H1 (cell line): ENCODE data around the gene FAM136A. TPM values are rescaled to one million over a fixed set of nuclear protein-coding genes. Genes with fewer than 3 reads are reported as not detected.

ENCODE experiments used
- CTCF ChIA-PET: fragments of 300-600 bp; sonication (Branson Sonifier 250); formaldehyde crosslinking; loops from one replicate; lab custom pipeline; 2021; ENCODE audit not compliant: partially characterized antibody; lab: Charles Lee
- POLR2A ChIA-PET: fragments of 300-600 bp; sonication (Branson Sonifier 250); formaldehyde crosslinking; loops from one replicate; lab custom pipeline; 2021; ENCODE audit warnings: inconsistent platforms; ENCODE audit not compliant: partially characterized antibody; lab: Charles Lee
- DNase-seq, 2 experiments: peaks; one replicate each; pipeline versions ENCODE4 v3.0.0 to v3.0.0-alpha.2; 2010 to 2022; ENCODE audit warnings: low spot score in 2 of 2, low read depth in 1 of 2, mixed read lengths in 1 of 2
- FAIRE-seq: peaks from 2 replicates; lab custom pipeline; 2011; peaks lifted over from hg19 to GRCh38; lab: Jason Lieb, UNC
- H2AFZ ChIP-seq: 2 replicates; pipeline ENCODE4 v1.8.1; 2012; ENCODE audit warnings: low read length, inconsistent platforms
- H2AK5ac ChIP-seq: 2 replicates; pipeline ENCODE4 v1.6.1; 2013; ENCODE audit warnings: low read depth, low read length
- H2BK120ac ChIP-seq: replicated peaks from 2 replicates; pipeline ENCODE3; 2013; ENCODE audit warnings: low read depth, low read length, inconsistent platforms
- H2BK12ac ChIP-seq: 2 replicates; pipeline ENCODE4 v1.6.1; 2013; ENCODE audit warnings: low read depth, low read length
- H2BK15ac ChIP-seq: 2 replicates; pipeline ENCODE4 v1.6.1; 2013; ENCODE audit warnings: low read length
- H2BK20ac ChIP-seq: 2 replicates; pipeline ENCODE4 v1.6.1; 2013; ENCODE audit warnings: low read length
- H2BK5ac ChIP-seq: 2 replicates; pipeline ENCODE4 v1.6.1; 2013; ENCODE audit warnings: low read depth, low read length
- H3K14ac ChIP-seq: 2 replicates; pipeline ENCODE4 v1.6.1; 2013; ENCODE audit warnings: inconsistent platforms; ENCODE audit not compliant: insufficient read length
- H3K18ac ChIP-seq: 2 replicates; pipeline ENCODE4 v1.6.1; 2013; ENCODE audit warnings: low read length; ENCODE audit errors: extremely low read depth
- H3K23ac ChIP-seq: 2 replicates; pipeline ENCODE4 v1.6.1; 2013; ENCODE audit warnings: inconsistent platforms; ENCODE audit not compliant: insufficient read length
- H3K23me2 ChIP-seq: 2 replicates; pipeline ENCODE4 v1.6.1; 2013; ENCODE audit warnings: low read depth, low read length
- H3K27ac ChIP-seq: 2 replicates; pipeline ENCODE4 v1.6.1; 2011; ENCODE audit warnings: low read depth, low read length, inconsistent platforms
- H3K27me3 ChIP-seq, 4 experiments: replicated peaks in 1 of 4; 1 replicate in 1 of 4; 2 replicates in 3 of 4; pipeline versions ENCODE4 v1.6.1 to v1.8.1; 2011 to 2013; ENCODE audit warnings: low read length in 3 of 4, mild to moderate bottlenecking in 3 of 4, inconsistent platforms in 2 of 4, mixed read lengths in 2 of 4, moderate library complexity in 1 of 4; ENCODE audit not compliant: control insufficient read depth in 3 of 4, insufficient read depth in 3 of 4; ENCODE audit errors: extremely low read depth in 1 of 4
- H3K36me3 ChIP-seq, 4 experiments: 2 replicates each; pipeline versions ENCODE4 v1.6.1 to v1.8.1; 2011 to 2013; ENCODE audit warnings: mild to moderate bottlenecking in 4 of 4, low read length in 3 of 4, moderate library complexity in 2 of 4, control low read depth in 1 of 4, inconsistent platforms in 1 of 4; ENCODE audit not compliant: insufficient read depth in 4 of 4, control insufficient read depth in 2 of 4
- H3K4ac ChIP-seq: replicated peaks from 2 replicates; pipeline ENCODE3; 2013; ENCODE audit warnings: low read length, low read depth, mixed read lengths, inconsistent platforms; ENCODE audit not compliant: insufficient read length
- H3K4me1 ChIP-seq, 4 experiments: replicated peaks in 1 of 4; 1 replicate in 1 of 4; 2 replicates in 3 of 4; pipeline versions ENCODE4 v1.6.1 to v1.8.1; 2011 to 2013; ENCODE audit warnings: low read length in 3 of 4, inconsistent platforms in 2 of 4, mixed read lengths in 1 of 4; ENCODE audit not compliant: insufficient read depth in 4 of 4, control insufficient read depth in 3 of 4
- H3K4me2 ChIP-seq, 2 experiments: 2 replicates each; pipeline versions ENCODE4 v1.6.1 to v1.8.1; 2011 to 2013; ENCODE audit warnings: low read depth in 2 of 2, low read length in 2 of 2, control low read depth in 1 of 2, inconsistent platforms in 1 of 2, mild to moderate bottlenecking in 1 of 2; ENCODE audit not compliant: insufficient read depth in 1 of 2
- H3K4me3 ChIP-seq, 4 experiments: fragments of 200-600, 300-600 bp in 1 of 4; sonication (generic), shearing (Covaris generic), sonication (Bioruptor Twin) in 1 of 4; 2 replicates each; pipeline versions ENCODE4 v1.5.1 to v1.8.1; 2011 to 2016; ENCODE audit warnings: low read length in 4 of 4, low read depth in 3 of 4, control low read depth in 2 of 4, inconsistent platforms in 2 of 4, mild to moderate bottlenecking in 2 of 4, mixed read lengths in 1 of 4, moderate library complexity in 1 of 4; ENCODE audit not compliant: insufficient read depth in 2 of 4; ENCODE audit errors: extremely low read depth in 1 of 4
- H3K56ac ChIP-seq: replicated peaks from 2 replicates; pipeline ENCODE3; 2013; ENCODE audit warnings: low read depth, mild to moderate bottlenecking, mixed read lengths, low read length, inconsistent platforms; ENCODE audit not compliant: insufficient read length
- H3K79me1 ChIP-seq: 2 replicates; pipeline ENCODE4 v1.6.1; 2013; ENCODE audit warnings: low read depth, low read length, control low read depth
- H3K79me2 ChIP-seq, 2 experiments: 2 replicates each; pipeline versions ENCODE4 v1.6.1 to v1.8.1; 2012 to 2013; ENCODE audit warnings: low read length in 2 of 2, mild to moderate bottlenecking in 2 of 2, inconsistent platforms in 1 of 2; ENCODE audit not compliant: insufficient read depth in 2 of 2, control insufficient read depth in 1 of 2
- H3K9ac ChIP-seq, 4 experiments: replicated peaks in 1 of 4; 1 replicate in 1 of 4; 2 replicates in 3 of 4; pipeline versions ENCODE4 v1.6.1 to v1.8.1; 2011 to 2013; ENCODE audit warnings: low read depth in 3 of 4, low read length in 3 of 4, control low read depth in 2 of 4, mild to moderate bottlenecking in 2 of 4, moderate library complexity in 2 of 4, inconsistent platforms in 1 of 4; ENCODE audit errors: extremely low read depth in 1 of 4
- H3K9me3 ChIP-seq, 2 experiments: 2 replicates each; pipeline versions ENCODE4 v1.6.1 to v1.8.1; 2012 to 2013; ENCODE audit warnings: mild to moderate bottlenecking in 2 of 2, moderate library complexity in 2 of 2, control low read depth in 1 of 2, inconsistent platforms in 1 of 2, low read depth in 1 of 2, low read length in 1 of 2, mixed read lengths in 1 of 2; ENCODE audit not compliant: insufficient read depth in 2 of 2
- H4K20me1 ChIP-seq, 2 experiments: replicated peaks in 1 of 2; 2 replicates each; pipeline versions ENCODE3 to v1.8.1; 2011 to 2013; ENCODE audit warnings: inconsistent platforms in 2 of 2, low read length in 2 of 2, mild to moderate bottlenecking in 1 of 2; ENCODE audit not compliant: insufficient read depth in 2 of 2, control insufficient read depth in 1 of 2
- H4K5ac ChIP-seq: 2 replicates; pipeline ENCODE4 v1.6.1; 2013; ENCODE audit warnings: low read length, low read depth, mixed read lengths, inconsistent platforms; ENCODE audit not compliant: insufficient read length
- H4K8ac ChIP-seq: 2 replicates; pipeline ENCODE4 v1.8.0; 2013; ENCODE audit warnings: mild to moderate bottlenecking, moderate library complexity, low read length, inconsistent platforms; ENCODE audit not compliant: insufficient read depth; ENCODE audit errors: extremely low read depth
- H4K91ac ChIP-seq: replicated peaks from 2 replicates; pipeline ENCODE3; 2013; ENCODE audit warnings: low read length, mixed read lengths, inconsistent platforms; ENCODE audit not compliant: insufficient read length
- BCL11A ChIP-seq, 2 experiments: IDR thresholded peaks; one replicate each; pipeline ENCODE4 v1.6.1; 2011; ENCODE audit warnings: low read depth in 2 of 2, low read length in 2 of 2, mild to moderate bottlenecking in 2 of 2
- GABPA ChIP-seq: IDR thresholded peaks from 2 replicates; pipeline ENCODE4 v1.6.1; 2011; ENCODE audit warnings: mild to moderate bottlenecking, low read length, moderate library complexity, borderline replicate concordance; ENCODE audit not compliant: insufficient read depth
- HDAC2 ChIP-seq, 2 experiments: fragments of 300-600 bp in 1 of 2; sonication (generic) in 1 of 2; IDR thresholded peaks; 2 replicates each; pipeline ENCODE4 v1.6.1; 2011 to 2012; ENCODE audit warnings: low read depth in 2 of 2, low read length in 2 of 2, mild to moderate bottlenecking in 2 of 2, moderate library complexity in 2 of 2, borderline replicate concordance in 1 of 2, inconsistent platforms in 1 of 2
- JUND ChIP-seq: IDR thresholded peaks from 2 replicates; pipeline ENCODE4 v1.6.1; 2011; ENCODE audit warnings: mild to moderate bottlenecking, improper control_type of control experiment, low read length
- WGBS, 2 experiments: shearing (Covaris generic) in 1 of 2; methylation state at CpG; one replicate each; pipeline versions ENCODE4 v1.1.6 to v1.1.7; 2013 to 2015; ENCODE audit warnings: low lambda C conversion rate in 2 of 2, mixed read lengths in 2 of 2, inconsistent platforms in 1 of 2, low coverage in 1 of 2, missing lambda C conversion rate in 1 of 2; ENCODE audit not compliant: insufficient replicate concordance in 2 of 2, insufficient coverage in 1 of 2, insufficient read length in 1 of 2; ENCODE audit errors: extremely low coverage in 1 of 2, missing lambda C conversion rate in 1 of 2; 5-methylcytosine and 5-hydroxymethylcytosine counted together
- polyA plus RNA-seq, 7 experiments: library from polyadenylated mRNA; depleted of rRNA in 3 of 7; stranded (reverse) in 5 of 7; unstranded in 2 of 7; fragments of >200 nt in 5 of 7; fragments of 200-250 nt in 2 of 7; gene quantifications; 1 replicate in 5 of 7; 2 replicates in 1 of 7; 4 replicates in 1 of 7; pipeline versions ENCODE4 v1.2.1 to v1.2.3, GENCODE V29; 2011 to 2013; ENCODE audit warnings: missing spikeins in 2 of 7, mixed read lengths in 2 of 7
- total RNA-seq: library from RNA; stranded (reverse); fragmentation: NEBNext Ultra II Directional; extraction: Animal tissue kit (Norgen Biotek cat#: 25700); gene quantifications from 2 replicates; pipeline ENCODE4 v1.2.1, GENCODE V29; 2021

The FAM136A gene
- total and polyA plus RNA-seq, 2 of the 8 experiments (the other 6 are each of a cell fraction or from before 2014, with no cell fraction given): 58.2 to 122 TPM

GRCh38 chr2:70349921-70350685 lies 48.2 kb upstream of the FAM136A start:
- H4K91ac ChIP-seq: no peak overlapping the region
- no peaks in the 10 kb centered on the region for H3K23me2 ChIP-seq
- H3K9me3 ChIP-seq: no peaks in the 10 kb centered on the region
- no peak overlapping the region for H3K4me2 ChIP-seq
- CTCF ChIA-PET: interaction anchor here (0.6 to 2.1 kb wide), 5 partner anchors 9 to 124 kb away, joined by 3 to 13 read pairs (median 3); no protein-coding TSS in a partner anchor
- no peak overlapping the region for H3K9ac ChIP-seq
- H3K4me3 ChIP-seq: no peak overlapping the region
- H3K56ac ChIP-seq: no peak overlapping the region
- H3K27me3 ChIP-seq: no peaks in the 10 kb centered on the region
- H2AFZ ChIP-seq: no peak overlapping the region
- H2BK12ac ChIP-seq: no peak overlapping the region
- no peaks in the 10 kb centered on the region for H3K79me2 ChIP-seq
- H3K23ac ChIP-seq: no peak overlapping the region
- no peak overlapping the region for H3K4ac ChIP-seq
- no peak overlapping the region for H2BK20ac ChIP-seq
- H2BK5ac ChIP-seq: no peak overlapping the region
- H3K18ac ChIP-seq: no peak overlapping the region
- no peak overlapping the region for H4K5ac ChIP-seq
- H4K20me1 ChIP-seq: no peaks in the 10 kb centered on the region
- TF ChIP-seq GABPA (no peak), HDAC2 (IDR thresholded peaks at IDR 0.05; ENCODE audit: borderline replicate concordance in 1 of 2, low read depth in 2 of 2, low read length in 2 of 2) (no peak), BCL11A (IDR thresholded peaks at IDR 0.05; ENCODE audit: low read depth in 2 of 2, low read length in 2 of 2) (no peak), JUND (no peak)
- H2AK5ac ChIP-seq: no peak overlapping the region
- 82% methylated on average over 3 of the region's 3 CpGs; no CpG with 5 or more reads in 1 of the 2 experiments for WGBS, 2 experiments
- no peak overlapping the region for H3K14ac ChIP-seq
- FAIRE-seq: no peak
- H4K8ac ChIP-seq: no peak overlapping the region
- H2BK15ac ChIP-seq: no peak overlapping the region
- no peak for DNase-seq
- no peak overlapping the region for H3K27ac ChIP-seq
- no peaks in the 10 kb centered on the region for H3K36me3 ChIP-seq
- no peaks in the 10 kb centered on the region for H3K4me1 ChIP-seq
- H3K79me1 ChIP-seq: no peaks in the 10 kb centered on the region
- POLR2A ChIA-PET: no interaction called here
- no peak overlapping the region for H2BK120ac ChIP-seq
